Gastrocnemius medialis (tissue), 4 donors: Measurements from ENCODE around the gene SMLR1.

Source experiments
- POLR2A ChIP-seq, 2 donors: fragments of 450-650 bp; IDR thresholded peaks; one replicate each; pipeline ENCODE4 v1.6.1; 2017; ENCODE audit warnings: antibody characterized with exemption in 2 of 2, mild to moderate bottlenecking in 2 of 2, moderate library complexity in 2 of 2
- TF ChIP-seq, protein P1 (sequence below), 5 experiments: fragments of 450-650 bp in 3 of 5; fragments of 200-600 bp in 2 of 5; sonication (generic) in 2 of 5; IDR thresholded peaks in 4 of 5; conservative IDR thresholded peaks in 1 of 5; 1 replicate in 4 of 5; 2 replicates in 1 of 5; pipeline ENCODE4 v1.5.1; 2016 to 2019; ENCODE audit warnings: antibody characterized with exemption in 5 of 5, mild to moderate bottlenecking in 3 of 5, moderate library complexity in 3 of 5

DNA sequence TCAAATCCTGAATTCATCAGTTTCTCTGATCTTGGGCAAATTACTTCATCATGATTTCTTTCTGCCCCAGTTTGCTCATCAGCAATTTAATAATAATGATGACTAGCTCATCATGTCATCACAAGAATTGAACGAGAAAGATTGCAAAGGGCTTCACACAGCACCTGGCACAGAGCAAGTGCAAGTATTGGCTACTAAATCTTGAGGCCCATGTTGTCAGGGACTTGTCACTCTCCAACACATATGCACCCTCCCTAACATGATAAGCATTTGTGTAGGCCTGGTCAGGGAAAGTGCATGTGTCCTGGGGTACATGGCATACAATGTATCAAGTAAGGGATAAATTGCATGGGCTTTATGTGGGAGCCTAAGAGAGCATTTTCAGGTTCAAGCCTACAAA lies 6.4 kb downstream of the SMLR1 start:
- TF ChIP-seq POLR2A (IDR thresholded peaks at IDR 0.05), result no peak
- TF ChIP-seq, protein P1, sequence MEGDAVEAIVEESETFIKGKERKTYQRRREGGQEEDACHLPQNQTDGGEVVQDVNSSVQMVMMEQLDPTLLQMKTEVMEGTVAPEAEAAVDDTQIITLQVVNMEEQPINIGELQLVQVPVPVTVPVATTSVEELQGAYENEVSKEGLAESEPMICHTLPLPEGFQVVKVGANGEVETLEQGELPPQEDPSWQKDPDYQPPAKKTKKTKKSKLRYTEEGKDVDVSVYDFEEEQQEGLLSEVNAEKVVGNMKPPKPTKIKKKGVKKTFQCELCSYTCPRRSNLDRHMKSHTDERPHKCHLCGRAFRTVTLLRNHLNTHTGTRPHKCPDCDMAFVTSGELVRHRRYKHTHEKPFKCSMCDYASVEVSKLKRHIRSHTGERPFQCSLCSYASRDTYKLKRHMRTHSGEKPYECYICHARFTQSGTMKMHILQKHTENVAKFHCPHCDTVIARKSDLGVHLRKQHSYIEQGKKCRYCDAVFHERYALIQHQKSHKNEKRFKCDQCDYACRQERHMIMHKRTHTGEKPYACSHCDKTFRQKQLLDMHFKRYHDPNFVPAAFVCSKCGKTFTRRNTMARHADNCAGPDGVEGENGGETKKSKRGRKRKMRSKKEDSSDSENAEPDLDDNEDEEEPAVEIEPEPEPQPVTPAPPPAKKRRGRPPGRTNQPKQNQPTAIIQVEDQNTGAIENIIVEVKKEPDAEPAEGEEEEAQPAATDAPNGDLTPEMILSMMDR (IDR thresholded peaks at IDR 0.05 in 4 of 5, conservative IDR thresholded peaks at IDR 0.05 in 1 of 5), result no peak
